Posterior cingulate gyrus (tissue), 11 donors: ENCODE results near the gene JAZF1.
A peak's percentile ranks its signal among the peaks of the same experiment; 100 is the strongest.
"Not testable (repeated sequence)": the region's sequence is repeated elsewhere in the genome, so short reads cannot be mapped to it uniquely, and the experiment has no call there.

Source experiments
- DNase-seq, 10 donors: peaks; one replicate each; pipeline versions ENCODE4 v3.0.0 to v3.0.0-alpha.2; 2020 to 2021; ENCODE audit warnings: mixed read lengths in 3 of 10
- intact Hi-C: fragments of 100-400 bp; cut with DNase I; formaldehyde crosslinking; loops from one replicate; pipeline ENCODE4 v1.15.1; 2023

The JAZF1 gene

DNA sequence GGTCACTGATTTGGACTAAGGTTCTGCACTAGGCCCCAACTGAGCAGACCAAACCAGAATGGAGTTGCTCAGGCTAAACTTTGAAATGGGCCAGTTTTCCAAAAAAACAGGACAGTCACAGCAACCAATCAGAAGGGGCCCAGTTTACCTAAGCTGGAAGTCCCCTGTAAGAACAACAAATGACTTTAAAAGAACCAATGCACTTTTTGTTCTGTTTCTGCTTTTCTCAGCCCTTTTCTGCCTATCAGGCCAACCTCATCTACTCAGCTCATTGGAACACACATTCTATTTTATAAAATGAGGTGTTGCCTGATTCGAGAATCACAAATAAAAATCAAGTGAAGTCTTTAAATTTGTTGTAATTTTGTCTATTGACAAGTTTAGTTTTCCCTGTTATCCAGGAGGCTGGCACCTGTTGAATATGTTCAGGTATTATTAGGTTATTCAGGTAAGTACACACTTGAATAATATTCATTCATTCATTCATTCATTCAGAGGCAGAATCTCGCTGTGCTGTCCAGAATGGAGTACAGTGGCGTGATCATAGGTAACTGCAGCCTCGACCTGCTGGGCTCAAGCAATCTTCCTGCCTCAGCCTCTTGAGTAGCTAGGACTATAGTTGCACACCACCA lies 271.9 kb downstream of the JAZF1 start:
- no peak for DNase-seq
- intact Hi-C loops: no loop called here

DNA sequence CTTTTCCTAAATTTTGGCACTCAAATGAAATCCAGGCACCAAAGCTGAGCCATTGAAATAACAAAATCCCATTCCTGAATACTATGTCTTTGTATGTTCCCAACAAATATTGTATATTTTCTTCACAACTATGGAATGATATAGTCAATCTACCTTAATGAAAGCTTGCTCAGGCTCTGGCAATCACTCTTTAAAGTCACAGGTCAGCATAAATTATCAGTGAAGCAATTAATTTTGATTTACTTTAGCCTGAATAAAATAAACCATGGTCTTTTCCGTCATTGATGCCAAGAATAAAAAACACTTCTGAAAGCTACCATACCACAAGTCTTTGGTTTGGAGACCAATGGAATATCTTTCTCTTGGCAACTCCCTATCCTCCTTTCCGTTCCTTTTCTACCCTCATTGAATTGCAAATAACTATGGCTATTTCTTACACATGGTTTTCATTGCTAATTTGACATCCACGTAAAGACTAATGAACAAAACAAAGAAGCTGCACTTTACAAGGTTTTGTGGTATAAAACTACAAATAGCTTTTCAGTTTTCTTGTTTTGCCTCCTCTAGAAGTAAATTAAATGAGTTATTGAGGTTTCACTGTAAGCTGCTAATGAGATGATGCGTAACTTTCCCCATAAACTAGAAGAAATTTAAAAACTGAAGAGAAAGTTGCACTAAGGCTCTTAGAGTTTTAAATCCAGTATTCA lies 274.1 kb downstream of the JAZF1 start:
- intact Hi-C loops: no loop called here
- DNase-seq: no peak

DNA sequence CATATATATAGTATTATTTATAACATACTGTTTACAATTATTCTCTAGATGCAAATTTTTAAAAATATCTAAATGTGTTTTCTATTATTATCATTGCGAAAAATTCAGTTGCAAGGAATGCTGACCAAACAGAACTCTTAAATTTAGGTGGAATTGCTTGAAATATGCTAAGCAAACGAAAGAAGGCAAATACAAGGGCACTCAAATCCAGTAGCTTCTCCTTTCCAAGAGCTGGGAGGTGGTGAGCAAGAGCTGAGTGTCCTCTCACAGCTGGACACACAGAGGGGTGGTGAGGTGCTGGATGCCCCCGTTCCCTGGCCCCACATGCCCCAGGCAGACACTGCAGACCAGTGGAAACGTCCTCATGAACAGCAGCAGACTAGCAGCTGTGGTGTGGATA lies 274.6 kb downstream of the JAZF1 start:
- DNase-seq: no peak
- intact Hi-C loops: no loop called here

DNA sequence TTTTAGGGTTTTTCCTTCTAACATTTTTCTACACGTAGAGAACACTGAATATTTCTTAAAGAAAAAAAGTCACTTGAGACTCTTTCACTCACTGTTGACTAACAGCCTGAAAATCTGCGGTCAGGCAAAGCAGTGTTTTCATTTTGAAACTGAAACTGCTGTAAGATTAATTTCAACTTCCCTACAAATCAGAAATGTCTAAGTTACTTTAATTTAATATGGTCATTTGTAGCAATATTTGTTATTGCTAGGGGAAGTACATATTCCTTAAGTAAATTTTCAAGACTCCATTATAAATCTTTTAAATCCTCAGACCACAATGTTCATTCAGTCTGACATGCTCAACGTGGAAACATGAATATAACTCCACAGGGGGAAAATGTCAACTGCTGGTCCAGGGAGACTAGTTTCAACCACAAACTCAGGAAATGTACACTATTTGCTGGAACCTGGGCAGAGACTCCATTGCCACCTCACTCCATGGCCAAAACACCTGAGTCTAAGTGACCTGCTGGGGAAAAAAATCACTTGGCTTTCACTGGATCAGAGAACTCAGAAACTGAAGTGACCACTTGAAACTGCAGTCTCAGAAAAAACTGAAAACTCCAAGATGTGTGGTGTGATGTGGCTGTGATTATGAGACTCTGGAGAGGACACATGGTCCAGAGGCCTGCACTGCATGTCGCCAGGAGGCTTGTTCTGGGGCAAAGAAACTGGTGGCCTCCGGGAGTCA lies 279.4 kb downstream of the JAZF1 start:
- intact Hi-C loops: no loop called here
- no peak for DNase-seq

DNA sequence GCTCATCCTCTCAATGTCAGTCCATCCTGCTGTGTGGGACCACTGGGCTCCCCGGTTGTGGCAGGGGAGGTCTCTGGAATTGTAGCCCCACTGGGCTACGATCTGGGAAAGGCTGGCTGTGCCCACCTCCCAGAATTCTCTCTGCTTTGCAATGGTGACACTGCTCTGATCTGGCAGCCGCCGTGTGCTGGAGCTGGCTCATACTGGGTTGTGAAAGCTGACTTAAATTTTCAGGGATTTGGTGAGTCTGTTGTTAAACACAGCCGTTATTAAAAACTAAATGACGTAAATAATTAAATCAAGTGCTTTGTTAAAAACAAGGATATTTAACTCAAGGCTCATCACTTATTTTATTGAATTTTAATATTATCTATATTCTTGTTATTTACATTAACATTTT lies 280.6 kb downstream of the JAZF1 start:
- no peak for DNase-seq
- intact Hi-C loops: no loop called here

DNA sequence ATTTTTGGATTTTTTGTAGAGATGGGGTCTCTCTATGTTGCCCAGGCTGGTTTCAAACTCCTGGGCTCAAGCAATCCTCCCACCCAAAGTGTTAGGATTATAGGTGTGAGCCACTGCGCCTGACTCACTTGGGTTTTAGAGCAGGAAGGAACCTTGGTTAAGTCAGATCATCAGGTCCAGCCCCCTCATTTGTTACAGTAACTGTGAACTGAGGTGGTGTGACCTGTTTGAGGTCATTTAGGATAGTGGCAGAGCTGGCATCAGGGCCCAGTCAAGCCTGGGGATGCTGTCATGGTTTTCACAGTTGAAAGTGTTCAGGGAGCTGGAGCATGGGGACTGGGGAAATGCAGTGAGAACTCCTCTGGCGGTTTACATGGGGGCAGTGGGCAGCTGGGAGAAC lies 281.0 kb downstream of the JAZF1 start:
- intact Hi-C loops: no loop called here
- no peak for DNase-seq

DNA sequence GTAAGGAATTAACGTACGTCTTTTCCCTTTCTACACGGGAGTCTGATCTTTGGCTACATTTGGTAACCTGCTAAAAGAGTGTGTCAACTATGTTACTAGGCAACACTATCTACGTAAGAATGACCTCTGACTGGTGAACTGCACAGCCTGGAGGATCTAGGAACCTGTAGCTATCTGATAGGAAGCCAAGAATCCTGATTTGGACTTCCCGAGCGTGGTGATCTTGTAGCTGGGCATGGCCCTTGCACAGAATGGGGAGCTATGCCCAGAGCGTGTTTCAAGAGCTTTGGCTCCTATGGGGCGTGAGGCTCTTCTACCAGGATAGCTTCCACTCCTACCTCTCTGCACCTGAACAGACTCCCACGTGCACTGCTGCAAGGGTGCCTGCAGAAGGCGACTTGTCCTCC lies 283.2 kb downstream of the JAZF1 start:
- DNase-seq: no peak
- intact Hi-C loops: no loop called here

DNA sequence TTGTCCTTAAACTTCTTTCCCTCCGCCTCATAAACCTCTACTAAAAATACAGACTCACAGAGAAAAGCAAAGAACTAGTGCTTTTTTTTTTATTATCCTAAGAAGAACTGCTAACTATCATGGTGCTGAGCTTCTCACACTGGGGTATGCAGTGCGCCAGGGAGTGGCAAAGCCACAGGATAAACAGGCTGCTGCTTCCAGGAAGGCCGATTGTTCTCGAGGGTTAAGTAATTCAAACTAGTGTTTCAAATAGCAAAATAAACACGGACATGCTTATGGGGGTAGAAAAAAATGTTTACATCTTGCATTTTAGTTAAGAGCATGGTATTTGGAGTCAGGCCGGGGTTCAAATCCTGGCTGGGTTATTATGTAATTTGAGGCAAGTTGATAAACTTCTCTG lies 283.6 kb downstream of the JAZF1 start:
- DNase-seq: no peak
- intact Hi-C loops: no loop called here

DNA sequence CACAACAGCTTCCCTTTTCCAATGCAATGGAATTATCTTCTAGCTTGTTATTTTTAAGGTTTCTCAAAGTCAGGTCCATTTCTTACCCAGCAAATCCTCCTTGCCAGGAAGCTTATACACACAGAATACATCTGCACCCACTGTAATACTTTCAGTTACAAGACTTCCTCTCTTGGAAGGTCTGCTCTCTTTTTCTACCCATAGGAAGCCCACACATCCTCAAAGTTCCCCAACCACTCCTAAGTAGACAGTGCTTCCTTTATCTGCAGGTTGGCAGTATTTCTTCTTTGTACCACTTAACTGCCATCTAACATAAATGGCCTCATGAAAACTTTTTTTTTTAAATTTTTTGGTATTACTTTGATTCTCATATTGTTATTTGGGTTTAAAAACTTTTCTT lies 285.0 kb downstream of the JAZF1 start:
- DNase-seq: no peak
- intact Hi-C loops: no loop called here

DNA sequence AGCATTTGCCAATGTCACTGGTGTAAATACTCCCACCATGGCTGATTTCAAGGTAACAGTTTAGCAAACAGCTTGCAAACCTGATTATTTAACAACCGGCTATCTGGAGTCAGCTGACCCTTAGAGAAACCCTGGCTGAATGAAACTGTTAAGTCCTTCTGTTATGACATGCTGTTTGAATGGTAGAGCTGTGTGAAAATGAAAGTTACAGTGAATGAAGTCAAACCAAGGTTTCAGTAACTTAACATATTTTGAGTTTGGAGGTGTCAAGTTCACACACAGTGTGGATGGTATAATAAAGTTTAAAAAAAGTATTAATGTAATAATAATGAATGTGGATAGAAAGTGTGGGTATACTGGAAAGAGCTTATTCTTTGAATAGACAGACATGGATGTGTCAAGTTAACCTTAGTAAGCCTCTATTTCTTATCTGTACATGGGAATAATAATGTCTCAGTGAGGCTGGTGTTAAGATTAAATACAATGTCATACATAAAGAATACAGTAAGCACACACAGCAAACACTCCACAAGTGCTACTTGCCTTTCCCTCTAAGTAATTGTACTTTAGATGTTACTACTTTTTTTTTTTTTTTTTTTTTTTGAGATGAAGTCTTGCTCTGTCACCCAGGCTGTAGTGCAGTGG lies 290.3 kb downstream of the JAZF1 start:
- intact Hi-C loops: no loop called here
- DNase-seq: no peak

DNA sequence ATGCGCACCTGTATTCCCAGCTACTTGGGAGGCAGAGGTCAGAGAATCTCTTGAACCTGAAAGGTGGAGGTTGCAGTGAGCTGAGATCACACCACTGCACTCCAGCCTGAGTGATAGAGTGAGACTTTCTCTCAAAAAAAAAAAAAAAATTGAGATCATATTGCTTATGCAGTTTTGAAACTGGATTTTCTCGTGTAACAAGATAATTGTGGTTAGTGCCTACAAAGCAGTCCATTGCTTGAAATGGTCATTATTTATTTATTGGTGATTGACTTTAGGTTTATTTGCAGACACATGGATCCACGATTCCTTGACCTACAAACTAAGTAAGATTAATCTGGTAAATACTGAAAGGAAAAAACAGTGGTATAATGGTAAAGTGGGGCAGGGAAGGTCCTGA lies 290.8 kb downstream of the JAZF1 start:
- intact Hi-C loops: no loop called here

DNA sequence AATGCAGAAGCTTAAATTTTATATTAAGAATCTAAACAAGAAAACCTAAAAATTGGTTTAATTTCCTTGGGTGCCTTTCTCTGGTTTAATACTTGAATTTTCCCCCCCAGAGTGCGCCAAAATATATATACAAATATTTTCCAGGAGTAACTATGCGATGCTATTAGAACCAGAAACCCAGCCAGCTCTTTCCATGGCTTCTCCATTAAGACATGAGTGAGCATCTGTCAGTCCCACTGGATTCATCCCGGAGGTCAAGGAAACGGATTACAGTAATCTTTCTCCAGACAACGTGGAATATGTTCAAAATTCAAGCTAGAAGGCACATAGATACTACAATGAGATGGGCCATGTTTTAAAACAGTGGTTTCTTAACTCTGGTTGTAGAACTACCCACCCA lies 291.9 kb downstream of the JAZF1 start:
- DNase-seq: no peak
- intact Hi-C loops: no loop called here

More for the DNA sequence above, 290.8 kb downstream of the JAZF1 start:
- no peak for DNase-seq

DNA sequence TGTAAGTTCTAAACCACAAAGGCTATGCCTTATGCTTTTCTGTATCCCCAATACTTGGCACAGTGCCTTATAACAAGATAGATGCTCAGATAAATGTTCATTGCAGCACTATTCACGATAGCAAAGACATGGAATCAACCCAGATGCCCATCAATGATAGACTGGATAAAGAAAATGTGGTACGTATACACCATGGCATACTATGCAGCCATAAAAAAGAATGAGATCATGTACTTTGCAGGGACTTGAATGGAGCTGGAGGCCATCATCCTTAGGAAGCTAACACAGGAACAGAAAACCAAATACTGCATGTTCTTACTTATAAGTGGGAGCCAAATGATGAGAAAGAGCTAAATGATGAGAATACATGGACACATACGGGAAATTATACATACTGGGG lies 293.9 kb downstream of the JAZF1 start:
- DNase-seq, intact Hi-C loops: not testable (repeated sequence)

DNA sequence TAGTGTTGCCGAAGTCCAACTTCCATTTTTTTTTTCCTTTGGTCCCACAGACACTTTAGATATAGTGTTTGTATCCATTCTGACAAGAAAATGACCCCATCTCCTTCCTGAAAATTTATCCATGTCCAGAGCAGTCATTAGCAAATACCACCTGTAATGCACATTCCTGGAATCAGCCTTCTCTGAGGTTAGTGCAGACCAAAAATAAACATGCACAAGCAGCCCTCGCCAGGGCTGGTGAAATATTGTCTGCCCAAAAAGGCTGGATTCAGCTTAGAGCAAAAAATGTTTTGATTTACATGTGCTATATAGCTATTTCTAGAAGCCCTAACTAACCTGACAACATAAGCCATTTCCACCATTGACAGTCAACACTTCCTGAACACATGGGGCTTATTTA lies 294.9 kb downstream of the JAZF1 start:
- intact Hi-C loops: no loop called here

DNA sequence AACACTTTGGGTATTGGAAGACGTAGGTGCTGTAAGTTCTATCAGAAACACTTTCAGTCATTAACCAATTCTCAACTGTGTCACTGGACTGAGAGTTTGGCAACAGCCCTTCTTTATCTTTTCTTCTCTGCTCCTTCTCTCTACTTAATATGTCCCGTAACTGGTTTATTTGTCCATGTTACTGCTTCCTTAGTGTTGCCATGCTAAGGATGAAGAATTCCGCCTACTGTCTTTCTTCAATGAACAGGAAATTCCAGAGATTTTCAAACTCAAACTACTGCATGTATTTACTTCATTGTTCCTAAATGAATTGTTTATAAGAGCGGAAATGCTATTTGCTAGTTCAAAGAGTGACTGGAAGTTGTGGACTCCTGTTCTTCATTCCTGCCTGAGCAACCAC lies 296.9 kb downstream of the JAZF1 start:
- DNase-seq: no peak
- intact Hi-C loops: no loop called here

More for the DNA sequence above, 294.9 kb downstream of the JAZF1 start:
- no peak for DNase-seq

DNA sequence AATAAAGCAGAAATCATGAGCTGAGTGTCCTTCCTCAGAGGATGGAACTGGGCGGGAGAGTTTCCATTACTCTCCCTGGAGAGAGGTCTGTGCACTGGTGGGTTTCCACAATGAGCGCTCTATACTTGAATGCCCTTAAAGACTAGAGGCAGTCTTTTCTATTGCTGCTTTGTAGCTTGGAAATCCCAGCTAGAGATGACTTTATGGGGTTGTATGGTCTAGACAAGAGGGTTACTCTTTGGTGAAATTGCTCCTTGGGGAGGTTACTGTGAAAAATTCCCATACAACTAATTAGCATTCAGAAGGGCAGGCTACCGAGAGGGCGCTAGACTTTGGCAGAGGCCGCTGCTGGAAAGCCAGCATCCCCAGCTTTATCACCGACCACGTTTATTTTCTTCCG lies 303.8 kb downstream of the JAZF1 start:
- intact Hi-C loops: no loop called here
- DNase-seq: no peak

DNA sequence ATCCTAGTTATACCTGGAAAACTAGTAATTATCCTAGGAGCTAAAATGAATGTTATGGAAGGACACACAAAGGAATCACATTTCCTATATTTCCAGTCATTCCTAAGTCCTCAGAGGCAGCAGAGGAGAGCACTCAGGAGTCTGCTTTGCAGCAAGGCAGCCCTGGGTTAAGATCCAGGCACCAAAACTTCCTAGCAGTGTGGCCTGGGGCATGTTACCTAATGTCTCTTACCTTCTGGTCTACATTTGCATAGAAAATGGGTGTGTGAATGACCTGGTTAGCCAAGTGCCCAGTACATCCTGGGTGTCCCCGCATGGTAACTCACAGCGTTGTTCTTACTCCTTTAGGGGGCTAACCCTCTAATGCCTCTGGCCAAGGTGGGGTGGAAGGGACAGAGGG lies 304.8 kb downstream of the JAZF1 start:
- DNase-seq: no peak
- intact Hi-C loops: no loop called here

DNA sequence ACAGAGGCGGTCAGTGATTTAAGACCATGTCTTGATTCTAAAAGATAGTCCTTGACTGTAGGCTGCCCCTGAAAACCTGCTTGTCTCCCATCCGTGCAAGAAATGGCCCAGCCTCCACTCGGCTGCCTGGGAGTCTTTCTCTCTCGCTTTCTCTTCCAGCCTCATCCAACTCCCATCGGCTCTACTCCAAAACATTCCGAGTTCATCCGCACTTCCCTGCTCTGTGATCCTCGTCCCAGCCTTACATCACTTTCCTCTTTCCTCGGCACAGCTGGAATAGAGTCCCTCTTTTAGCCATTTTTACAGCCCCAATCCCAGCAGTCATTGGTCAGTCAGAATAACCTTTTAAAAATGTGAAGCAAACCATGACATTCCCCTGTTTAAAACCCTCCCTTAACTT lies 305.5 kb downstream of the JAZF1 start:
- DNase-seq: no peak
- intact Hi-C loops: no loop called here

DNA sequence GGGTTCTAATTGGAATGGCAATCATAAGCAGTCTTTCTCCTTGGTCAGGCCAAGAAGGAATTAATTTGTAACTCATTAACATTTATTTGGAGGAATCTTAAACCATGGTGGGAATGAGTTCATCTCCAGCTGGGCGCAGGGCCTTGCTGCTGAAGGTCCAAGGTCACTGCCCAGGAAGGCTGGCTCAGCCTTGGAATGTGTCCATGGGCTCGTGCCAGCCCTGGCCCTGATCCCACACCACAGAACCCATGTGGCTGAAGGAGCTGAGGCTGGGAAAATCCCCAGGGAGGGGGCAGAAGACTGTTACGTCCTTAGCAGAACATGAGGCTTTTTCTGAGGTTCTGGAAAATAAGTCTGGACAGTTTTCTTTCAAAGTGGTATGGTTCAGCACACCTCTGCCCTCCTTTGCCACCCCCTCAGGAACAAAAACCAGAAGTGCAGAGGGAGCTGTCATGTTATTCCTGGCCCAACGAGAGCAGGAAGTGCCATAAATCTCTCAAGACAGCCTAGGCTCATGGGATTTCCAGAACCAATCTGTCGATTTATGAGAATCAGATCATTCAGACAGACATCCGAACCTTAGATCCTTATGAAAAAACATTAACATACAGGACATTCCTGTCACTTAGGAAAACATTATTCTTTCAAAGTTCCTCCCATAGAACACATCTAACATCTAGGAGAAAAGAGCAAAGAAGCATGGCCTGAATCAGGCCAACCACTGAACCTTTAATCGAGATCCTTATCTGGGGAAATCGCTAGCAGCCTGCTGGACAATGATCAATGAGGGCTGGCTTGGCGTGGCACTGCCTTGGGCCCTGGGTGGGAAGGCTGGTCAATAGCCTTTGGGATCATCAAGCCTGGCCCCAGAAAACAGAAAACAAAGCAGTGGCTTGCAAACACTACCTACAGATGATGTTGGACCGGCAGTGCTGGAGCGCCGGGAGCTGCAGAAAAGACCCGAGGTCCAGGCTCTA lies 306.3 kb downstream of the JAZF1 start:
- intact Hi-C loops: no loop called here
- DNase-seq: peak; percentile 29 to 93 (median 61)
